Peyer's patch (tissue), 4 donors: Measurements from ENCODE around the gene ZNF219.

Experiments used
- POLR2A ChIP-seq, 2 donors: fragments of 450-650 bp; IDR thresholded peaks; one replicate each; pipeline ENCODE4 v1.5.1; 2017; ENCODE audit warnings: antibody characterized with exemption in 2 of 2, mild to moderate bottlenecking in 2 of 2, moderate library complexity in 2 of 2
- TF ChIP-seq, protein P1 (sequence below), 6 experiments: fragments of 450-650 bp in 4 of 6; fragments of 200-600 bp in 2 of 6; sonication (generic) in 1 of 6; IDR thresholded peaks; one replicate each; pipeline ENCODE4 v1.5.1; 2017 to 2019; ENCODE audit warnings: antibody characterized with exemption in 6 of 6, mild to moderate bottlenecking in 3 of 6, moderate library complexity in 1 of 6

DNA sequence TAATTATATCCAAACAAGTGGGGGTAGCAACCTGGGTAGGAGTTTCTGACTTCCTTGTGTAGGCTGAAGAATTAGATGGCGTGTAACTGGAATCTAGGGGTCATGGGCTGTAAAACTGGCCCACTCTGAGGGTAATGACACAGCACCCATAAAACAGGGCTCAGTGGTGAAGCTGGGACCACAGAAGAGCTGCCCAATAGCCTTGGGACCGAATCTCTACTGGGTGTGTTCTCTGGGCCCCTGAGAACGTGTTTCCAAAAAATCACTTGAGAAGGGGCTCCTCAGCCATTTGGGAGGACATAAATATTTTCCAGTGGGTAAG lies 37.1 kb downstream of the ZNF219 start:
- TF ChIP-seq, protein P1, sequence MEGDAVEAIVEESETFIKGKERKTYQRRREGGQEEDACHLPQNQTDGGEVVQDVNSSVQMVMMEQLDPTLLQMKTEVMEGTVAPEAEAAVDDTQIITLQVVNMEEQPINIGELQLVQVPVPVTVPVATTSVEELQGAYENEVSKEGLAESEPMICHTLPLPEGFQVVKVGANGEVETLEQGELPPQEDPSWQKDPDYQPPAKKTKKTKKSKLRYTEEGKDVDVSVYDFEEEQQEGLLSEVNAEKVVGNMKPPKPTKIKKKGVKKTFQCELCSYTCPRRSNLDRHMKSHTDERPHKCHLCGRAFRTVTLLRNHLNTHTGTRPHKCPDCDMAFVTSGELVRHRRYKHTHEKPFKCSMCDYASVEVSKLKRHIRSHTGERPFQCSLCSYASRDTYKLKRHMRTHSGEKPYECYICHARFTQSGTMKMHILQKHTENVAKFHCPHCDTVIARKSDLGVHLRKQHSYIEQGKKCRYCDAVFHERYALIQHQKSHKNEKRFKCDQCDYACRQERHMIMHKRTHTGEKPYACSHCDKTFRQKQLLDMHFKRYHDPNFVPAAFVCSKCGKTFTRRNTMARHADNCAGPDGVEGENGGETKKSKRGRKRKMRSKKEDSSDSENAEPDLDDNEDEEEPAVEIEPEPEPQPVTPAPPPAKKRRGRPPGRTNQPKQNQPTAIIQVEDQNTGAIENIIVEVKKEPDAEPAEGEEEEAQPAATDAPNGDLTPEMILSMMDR (IDR thresholded peaks at IDR 0.05), result no peak
- TF ChIP-seq POLR2A (IDR thresholded peaks at IDR 0.05), result no peak
